ENCODE results near the gene GPR160.

GPR160 gene

GRCh38 chr3:170050753-170051152 is 13.0 kb downstream of the GPR160 start:
- no peak for TF ChIP-seq CTCF (conservative IDR thresholded peaks at IDR 0.05; ENCODE audit: low read depth)
- H3K27ac ChIP-seq: no peak overlapping the region

GRCh38 chr3:170052398-170052797 is 14.6 kb downstream of the GPR160 start:
- CTCF ChIA-PET: interaction anchor here (1.0 to 1.3 kb wide), 2 partner anchors 49 to 208 kb away, joined by 4 to 11 read pairs; no protein-coding TSS in a partner anchor

More at GRCh38 chr3:170050753-170051152, 13.0 kb downstream of the GPR160 start:
- CTCF ChIA-PET: no interaction called here
- POLR2A ChIA-PET (ENCODE audit: low non-redundant PET): no interaction called here
- no peak for DNase-seq (ENCODE audit: low spot score)

GRCh38 chr3:170054204-170054603 is 16.4 kb downstream of the GPR160 start:
- H3K27ac ChIP-seq: no peak overlapping the region
- POLR2A ChIA-PET (ENCODE audit: low non-redundant PET): no interaction called here
- DNase-seq (ENCODE audit: low spot score): peak; percentile 21
- no peak for TF ChIP-seq CTCF (conservative IDR thresholded peaks at IDR 0.05; ENCODE audit: low read depth)
- CTCF ChIA-PET: interaction anchor here (0.6 to 0.8 kb wide), 4 partner anchors 137 to 453 kb away, joined by 3 to 9 read pairs (median 4); no protein-coding TSS in a partner anchor

More at GRCh38 chr3:170052398-170052797, 14.6 kb downstream of the GPR160 start:
- no peak for DNase-seq (ENCODE audit: low spot score)
- no peak overlapping the region for H3K27ac ChIP-seq
- POLR2A ChIA-PET (ENCODE audit: low non-redundant PET): no interaction called here
- no peak for TF ChIP-seq CTCF (conservative IDR thresholded peaks at IDR 0.05; ENCODE audit: low read depth)

GRCh38 chr3:170055209-170055608 is 17.4 kb downstream of the GPR160 start:
- no peak for DNase-seq (ENCODE audit: low spot score)
- TF ChIP-seq CTCF (conservative IDR thresholded peaks at IDR 0.05; ENCODE audit: low read depth): no peak
- CTCF ChIA-PET: no interaction called here
- POLR2A ChIA-PET (ENCODE audit: low non-redundant PET): no interaction called here
- no peak overlapping the region for H3K27ac ChIP-seq

GRCh38 chr3:170056710-170057454 is 19.1 kb downstream of the GPR160 start:
- H3K27ac ChIP-seq: no peak overlapping the region
- no peak for TF ChIP-seq CTCF (conservative IDR thresholded peaks at IDR 0.05; ENCODE audit: low read depth)
- ChIA-PET CTCF (interaction anchor here (0.6 kb wide), 1 partner anchor 338 kb away, joined by 4 read pairs; no protein-coding TSS in a partner anchor), POLR2A (ENCODE audit: low non-redundant PET) (no interaction called here)
- DNase-seq (ENCODE audit: low spot score): no peak

- POLR2A ChIA-PET (ENCODE audit: low non-redundant PET): no interaction called here
Observed at GRCh38 chr3:170057550-170057949, 19.8 kb downstream of the GPR160 start.

More at GRCh38 chr3:170057550-170057949, 19.8 kb downstream of the GPR160 start:
- CTCF ChIA-PET: no interaction called here
- H3K27ac ChIP-seq: no peak overlapping the region
- TF ChIP-seq CTCF (conservative IDR thresholded peaks at IDR 0.05; ENCODE audit: low read depth): no peak
- no peak for DNase-seq (ENCODE audit: low spot score)

Measured in RWPE1 (cell line).